Mucosa of descending colon (tissue), 3 donors: ENCODE measurements around the gene STK4. TPM values are rescaled to one million over a fixed set of nuclear protein-coding genes. Genes with fewer than 3 reads are reported as not detected.

ENCODE experiments used
- ATAC-seq: fragments of 200-7000 bp; cut with Tn5 transposase; one replicate; pipeline ENCODE4 v1.9.1; 2020; ENCODE audit warnings: mild to moderate bottlenecking, moderate library complexity
- DNase-seq, 3 donors: peaks; one replicate each; pipeline ENCODE4 v3.0.0-alpha.2; 2020
- H3K36me3 ChIP-seq: fragments of 200-600 bp; one replicate; pipeline ENCODE4 v1.8.0; 2021; ENCODE audit warnings: low read depth, mild to moderate bottlenecking
- H3K4me1 ChIP-seq: fragments of 200-600 bp; one replicate; pipeline ENCODE4 v1.8.0; 2021; ENCODE audit warnings: low read depth, mild to moderate bottlenecking
- H3K4me3 ChIP-seq: fragments of 200-600 bp; one replicate; pipeline ENCODE4 v1.8.0; 2021; ENCODE audit warnings: mild to moderate bottlenecking
- H3K9me3 ChIP-seq: fragments of 200-600 bp; one replicate; pipeline ENCODE4 v1.8.0; 2021; ENCODE audit warnings: mild to moderate bottlenecking
- CTCF ChIP-seq: fragments of 200-600 bp; IDR thresholded peaks from one replicate; pipeline ENCODE4 v1.8.0; 2022; ENCODE audit warnings: antibody characterized with exemption, mild to moderate bottlenecking
- intact Hi-C, 2 donors: fragments of 100-400 bp; cut with DNase I in 1 of 2; cut with micrococcal nuclease in 1 of 2; formaldehyde crosslinking; loops; one replicate each; pipeline versions ENCODE4 v1.11.0 to v1.11.1; 2022; cut with DNase I, micrococcal nuclease
- total RNA-seq, 3 donors: library from RNA; stranded (reverse); fragmentation: NEBNext Ultra II Directional in 2 of 3; extraction: Animal tissue kit (Norgen Biotek cat#: 25700) in 2 of 3; gene quantifications; one replicate each; pipeline versions ENCODE4 v1.2.1 to v1.2.4, GENCODE V29; 2021 to 2023
- donor health status: DM: no; HTN: no; CAD: no; lungs with moderate emphysema.
- donor health status: DM: no; HTN: no; CAD: no.
- donor health status: DM: no; HTN: yes; CAD: no.

STK4 gene
- total RNA-seq, 3 donors from 2014 or later, result 34.2 to 42.0 (median 36.6) TPM

- no peak overlapping the region for H3K4me3 ChIP-seq
- no peak for ATAC-seq
Observed at GRCh38 chr20:45085289-45085688, 119.0 kb downstream of the STK4 start.

GRCh38 chr20:45085867-45086266 is 119.6 kb downstream of the STK4 start:
- H3K4me1 ChIP-seq, result no peaks in the 10 kb centered on the region
- DNase-seq, result no peak

More at GRCh38 chr20:45085289-45085688, 119.0 kb downstream of the STK4 start:
- no peak for TF ChIP-seq CTCF
- Histone ChIP-seq H3K36me3 (no peaks in the 10 kb centered on the region), H3K9me3 (peaks cover 10% of the 10 kb centered on the region), H3K4me1 (no peaks in the 10 kb centered on the region)
- intact Hi-C loops, result no loop called here
- no peak for DNase-seq

DNA sequence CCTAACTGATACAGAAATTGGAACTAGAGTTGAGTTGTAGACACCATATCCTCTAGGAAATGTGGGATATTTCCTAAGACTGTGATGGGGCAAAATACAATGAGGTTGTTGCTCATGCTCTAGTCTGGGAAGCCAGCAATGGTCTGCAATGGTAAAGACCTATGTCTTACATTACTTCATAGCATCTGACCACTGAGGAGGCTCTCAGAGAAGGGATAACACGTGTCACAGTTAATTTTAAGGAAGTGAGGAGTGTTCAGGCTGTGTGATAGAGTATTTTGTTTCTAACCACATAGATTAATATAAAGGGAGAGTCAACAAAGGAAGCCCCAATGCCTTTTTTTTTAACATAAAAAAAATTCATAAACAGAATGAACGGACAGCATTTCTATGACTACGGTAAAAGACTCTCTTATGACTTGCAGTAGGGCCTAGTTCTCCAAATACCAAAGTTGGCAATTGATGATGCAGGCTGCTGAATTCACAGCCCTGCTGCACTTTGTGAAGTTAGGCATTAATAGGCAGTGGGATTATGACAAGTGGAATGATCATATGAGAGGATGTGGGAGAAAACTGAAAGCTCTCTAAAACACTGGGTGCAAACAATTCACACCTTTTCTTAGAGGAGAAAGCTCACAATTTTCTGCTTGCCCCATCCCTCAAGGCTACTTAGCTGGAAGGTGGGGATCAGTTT is 120.9 kb downstream of the STK4 start:
- DNase-seq, result no peak

More at GRCh38 chr20:45085867-45086266, 119.6 kb downstream of the STK4 start:
- Histone ChIP-seq H3K9me3 (peaks cover 10% of the 10 kb centered on the region), H3K36me3 (no peaks in the 10 kb centered on the region), H3K4me3 (no peak overlapping the region)
- intact Hi-C loops, result no loop called here
- TF ChIP-seq CTCF, result no peak
- ATAC-seq, result no peak

DNA sequence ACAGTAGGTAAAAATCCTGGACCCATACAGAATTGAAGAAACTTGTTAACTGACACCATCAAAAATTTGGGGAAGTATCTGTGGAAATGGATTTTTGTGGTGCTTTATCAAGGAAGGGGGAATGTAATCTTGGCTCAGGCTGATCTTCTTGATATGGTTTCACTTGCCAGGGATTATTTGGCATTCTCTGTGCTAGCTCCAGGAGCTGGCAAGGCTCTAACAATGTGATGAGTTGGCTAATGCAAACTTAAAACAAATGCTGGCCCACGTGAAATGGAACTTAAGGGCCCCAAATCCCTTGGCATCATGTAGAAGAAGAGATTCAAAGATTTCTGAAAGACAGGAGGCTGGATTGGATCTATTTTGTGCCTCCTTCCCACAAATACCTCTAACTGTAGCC is 121.5 kb downstream of the STK4 start:
- no peak for TF ChIP-seq CTCF
- ATAC-seq, result no peak
- no peak overlapping the region for H3K4me3 ChIP-seq
- H3K4me1 ChIP-seq, result no peaks in the 10 kb centered on the region
- H3K36me3 ChIP-seq, result no peaks in the 10 kb centered on the region
- peaks cover 2% of the 10 kb centered on the region for H3K9me3 ChIP-seq
- DNase-seq, result no peak
- intact Hi-C loops, result no loop called here

More for the DNA sequence above, 120.9 kb downstream of the STK4 start:
- no peak for TF ChIP-seq CTCF
- intact Hi-C loops, result no loop called here
- Histone ChIP-seq H3K9me3 (peaks cover 8% of the 10 kb centered on the region), H3K4me3 (no peak overlapping the region), H3K36me3 (no peaks in the 10 kb centered on the region), H3K4me1 (no peaks in the 10 kb centered on the region)
- ATAC-seq, result no peak

DNA sequence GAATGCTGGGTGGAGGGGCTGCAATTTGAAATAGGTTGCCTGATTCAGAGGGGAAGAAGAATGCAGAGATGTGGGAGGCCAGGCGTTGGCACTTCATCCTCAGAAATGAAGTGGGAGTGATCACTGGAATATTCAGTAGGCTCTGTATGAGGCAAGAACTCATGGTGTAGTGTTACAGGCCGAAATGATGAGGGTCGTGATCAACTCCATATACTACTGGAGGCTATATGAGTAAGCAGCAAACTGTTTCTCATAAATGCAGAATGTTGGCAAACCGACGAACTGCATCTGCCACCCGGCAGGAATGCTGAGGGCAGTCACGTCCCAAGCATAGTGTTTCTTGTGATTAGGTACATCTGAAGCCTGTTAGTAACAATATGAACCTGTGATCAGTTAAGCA is 121.9 kb downstream of the STK4 start:
- intact Hi-C loops, result no loop called here
- TF ChIP-seq CTCF, result no peak
- ATAC-seq (no peak), DNase-seq (no peak)
- Histone ChIP-seq H3K4me1 (no peaks in the 10 kb centered on the region), H3K36me3 (no peaks in the 10 kb centered on the region), H3K4me3 (no peak overlapping the region), H3K9me3 (no peaks in the 10 kb centered on the region)
